Measurements from ENCODE around the gene RCL1.

The RCL1 gene

DNA sequence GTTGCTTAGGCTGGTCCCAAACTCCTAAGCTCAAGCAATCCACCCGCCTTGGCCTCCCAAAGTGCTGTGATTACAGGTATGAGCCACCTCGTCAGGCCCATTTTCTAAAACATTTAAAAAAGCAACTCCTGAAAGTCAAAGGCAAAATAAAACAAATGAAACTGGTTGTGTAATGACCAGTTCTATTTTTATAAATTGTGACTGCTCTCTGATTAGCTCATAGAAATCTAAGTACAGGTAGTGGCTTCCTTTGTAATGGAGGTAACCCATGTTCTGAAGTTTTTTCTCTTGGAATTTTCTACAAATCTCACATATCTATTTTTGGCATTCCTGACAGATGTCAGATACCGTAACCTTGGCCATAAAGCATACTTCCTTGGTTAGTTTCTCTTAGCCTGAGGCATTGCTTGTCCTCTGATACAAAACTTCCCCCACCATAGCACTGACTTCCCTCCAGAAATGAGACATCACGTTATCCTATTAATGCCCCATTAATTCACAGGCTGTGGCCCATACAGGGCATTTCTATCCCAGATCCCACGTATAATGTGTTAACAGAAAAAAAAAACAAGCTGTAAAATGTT lies 37.6 kb upstream of the RCL1 start:
- TF ChIP-seq CTCF (IDR thresholded peaks at IDR 0.05; ENCODE audit: control insufficient read depth, extremely low read depth, insufficient read depth), result no peak
- no peak overlapping the region for H3K4me3 ChIP-seq (ENCODE audit: low read depth, low read length)
- no peak for DNase-seq (ENCODE audit: low read depth)

DNA sequence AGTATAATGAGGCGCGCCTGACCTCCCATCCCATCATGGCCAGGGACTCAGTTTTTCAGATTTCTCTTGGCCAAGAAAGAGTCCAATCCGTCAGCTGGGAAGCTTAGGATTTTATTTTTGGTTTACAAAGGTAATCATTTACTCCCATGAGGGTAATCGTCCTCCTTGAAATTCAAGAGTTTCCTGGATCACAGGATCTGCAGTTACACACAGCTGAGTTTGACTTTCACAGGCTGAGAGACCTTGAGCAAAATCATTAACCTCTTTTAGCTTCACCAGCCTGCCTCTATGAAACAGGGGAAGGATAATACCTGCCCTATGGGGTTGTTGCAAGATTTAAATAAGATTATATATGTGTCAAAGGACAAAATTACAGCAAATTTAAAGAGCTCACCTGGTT lies 36.3 kb upstream of the RCL1 start:
- H3K4me3 ChIP-seq (ENCODE audit: low read depth, low read length), result no peak overlapping the region
- no peak for TF ChIP-seq CTCF (IDR thresholded peaks at IDR 0.05; ENCODE audit: control insufficient read depth, extremely low read depth, insufficient read depth)
- no peak for DNase-seq (ENCODE audit: low read depth)

DNA sequence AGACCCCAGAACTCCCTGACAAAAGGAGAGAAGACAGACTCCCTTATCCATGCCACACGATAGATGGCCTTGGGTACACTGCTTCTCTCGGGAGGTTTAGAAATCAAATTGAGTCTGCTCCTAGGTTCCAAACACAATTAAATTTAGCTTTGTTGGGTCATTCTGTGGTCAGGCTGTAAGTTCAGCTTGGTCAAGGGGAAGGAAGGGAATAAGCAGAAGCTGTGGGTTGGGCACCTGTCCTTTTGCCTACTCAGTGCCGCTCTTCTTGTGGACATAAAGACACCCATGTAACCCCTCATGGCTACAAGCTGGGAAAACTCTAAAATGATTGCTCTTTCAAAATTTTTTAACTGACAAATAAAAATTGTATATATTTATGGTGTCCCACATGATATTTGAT lies 32.6 kb upstream of the RCL1 start:
- DNase-seq (ENCODE audit: low read depth), result no peak

GRCh38 chr9:4762108-4762885 lies 30.4 kb upstream of the RCL1 start:
- peak; percentile 79 for DNase-seq (ENCODE audit: low read depth)
- H3K4me3 ChIP-seq (ENCODE audit: low read depth, low read length), result no peak overlapping the region; the same call in 1 of the 2 replicates
- TF ChIP-seq CTCF (IDR thresholded peaks at IDR 0.05; ENCODE audit: control insufficient read depth, extremely low read depth, insufficient read depth), result peak; percentile 93

More for the DNA sequence above, 32.6 kb upstream of the RCL1 start:
- TF ChIP-seq CTCF (IDR thresholded peaks at IDR 0.05; ENCODE audit: control insufficient read depth, extremely low read depth, insufficient read depth), result no peak
- H3K4me3 ChIP-seq (ENCODE audit: low read depth, low read length), result no peak overlapping the region

GRCh38 chr9:4762886-4763541 lies 29.7 kb upstream of the RCL1 start:
- no peak overlapping the region for H3K4me3 ChIP-seq (ENCODE audit: low read depth, low read length)
- no peak for TF ChIP-seq CTCF (IDR thresholded peaks at IDR 0.05; ENCODE audit: control insufficient read depth, extremely low read depth, insufficient read depth)
- DNase-seq (ENCODE audit: low read depth), result no peak

GRCh38 chr9:4764033-4764432 lies 28.7 kb upstream of the RCL1 start:
- H3K4me3 ChIP-seq (ENCODE audit: low read depth, low read length), result no peak overlapping the region
- DNase-seq (ENCODE audit: low read depth), result no peak
- no peak for TF ChIP-seq CTCF (IDR thresholded peaks at IDR 0.05; ENCODE audit: control insufficient read depth, extremely low read depth, insufficient read depth)
